GM12891 (cell line): Measurements from ENCODE around the gene ADAMTS18.

Experiments used
- DNase-seq: peaks from one replicate; pipeline ENCODE4 v3.0.0; 2011; ENCODE audit warnings: low spot score; ENCODE audit not compliant: insufficient read length
- FAIRE-seq: peaks from 2 replicates; lab custom pipeline; 2011; peaks lifted over from hg19 to GRCh38; lab: Jason Lieb, UNC
- PAX5 ChIP-seq: IDR thresholded peaks from 2 replicates; pipeline ENCODE4 v1.6.1; 2011; ENCODE audit warnings: low read length, moderate library complexity, mild to moderate bottlenecking; ENCODE audit not compliant: insufficient read depth, severe bottlenecking
- POLR2A ChIP-seq: IDR thresholded peaks from 2 replicates; pipeline ENCODE4 v1.6.1; 2011; ENCODE audit warnings: low read depth, low read length, control low read depth
- POLR2AphosphoS5 ChIP-seq: IDR thresholded peaks from 2 replicates; pipeline ENCODE4 v1.6.1; 2011; ENCODE audit warnings: low read depth, low read length, control low read depth
- POU2F2 ChIP-seq: IDR thresholded peaks from 2 replicates; pipeline ENCODE4 v1.6.1; 2011; ENCODE audit warnings: low read depth, mild to moderate bottlenecking, control low read depth, low read length, moderate library complexity
- SPI1 ChIP-seq: IDR thresholded peaks from 2 replicates; pipeline ENCODE4 v1.6.1; 2011; ENCODE audit warnings: low read depth, low read length, control low read depth
- TAF1 ChIP-seq: IDR thresholded peaks from 2 replicates; pipeline ENCODE4 v1.6.1; 2011; ENCODE audit warnings: low read depth, low read length, control low read depth

Gene ADAMTS18

DNA sequence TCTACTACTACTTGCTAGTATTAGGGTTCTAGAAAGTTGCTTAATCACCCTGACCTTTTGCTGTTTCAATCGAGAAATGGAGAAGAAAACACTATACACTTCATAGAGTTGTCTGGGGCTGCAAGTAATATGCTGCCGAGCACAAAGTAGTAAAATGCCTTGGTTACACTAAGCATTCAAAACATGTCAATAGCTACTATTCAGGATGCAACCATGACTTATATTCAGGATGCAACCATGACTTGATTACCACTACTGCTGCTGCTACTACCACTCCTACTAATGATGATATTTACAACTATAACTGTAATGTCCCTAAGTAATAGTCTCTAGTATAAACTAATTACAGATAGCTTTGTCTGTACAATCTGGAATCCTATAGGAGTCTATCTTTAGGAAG is 35.3 kb downstream of the ADAMTS18 start:
- TF ChIP-seq POLR2A (no peak), POLR2AphosphoS5 (no peak), POU2F2 (no peak), PAX5 (no peak), SPI1 (no peak), TAF1 (no peak)
- FAIRE-seq, result no peak
- DNase-seq, result no peak

DNA sequence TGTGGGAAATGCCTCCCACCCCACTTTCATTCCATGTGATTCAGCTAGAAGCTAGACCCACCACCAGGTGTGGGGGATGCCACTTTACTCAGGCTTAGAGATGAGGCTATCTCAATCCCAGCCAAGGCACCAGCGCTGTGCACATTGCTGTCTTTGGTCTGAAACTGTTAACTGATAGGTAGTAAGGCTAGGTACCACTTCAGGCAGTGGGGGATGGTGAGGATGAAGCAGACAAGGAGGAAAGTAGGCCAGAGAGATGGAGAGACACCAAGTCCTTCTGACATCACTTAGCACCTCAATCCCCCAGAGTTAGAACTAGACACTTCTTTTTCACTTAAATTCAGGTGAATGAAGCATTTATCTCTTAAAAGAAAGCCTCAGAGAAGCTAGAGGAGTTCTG is 35.8 kb downstream of the ADAMTS18 start:
- no peak for TF ChIP-seq TAF1
- DNase-seq (no peak), FAIRE-seq (no peak)

DNA sequence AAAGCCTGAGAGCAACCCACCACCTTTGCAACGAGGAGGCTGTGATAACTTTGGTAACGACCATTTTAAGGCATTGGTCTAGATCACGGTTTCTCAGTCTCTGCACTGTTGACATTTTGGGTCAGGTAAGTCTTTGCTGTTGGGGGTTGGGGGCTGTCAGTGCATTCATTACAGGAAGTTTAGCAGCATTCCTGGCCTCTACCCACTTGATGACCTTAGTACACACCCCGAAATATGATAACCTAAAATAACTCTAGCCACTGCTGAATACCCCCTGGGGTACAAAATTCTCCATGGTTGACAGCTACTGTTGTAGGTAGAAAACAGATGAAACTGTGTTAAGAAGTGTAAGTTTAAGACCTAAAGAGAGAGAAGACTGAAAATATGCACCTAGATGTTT is 36.3 kb downstream of the ADAMTS18 start:
- no peak for FAIRE-seq
- DNase-seq, result no peak
- TF ChIP-seq POU2F2, result no peak
- TF ChIP-seq POLR2A, result no peak
- no peak for TF ChIP-seq TAF1
- no peak for TF ChIP-seq PAX5
- TF ChIP-seq POLR2AphosphoS5, result no peak
- TF ChIP-seq SPI1, result no peak

DNA sequence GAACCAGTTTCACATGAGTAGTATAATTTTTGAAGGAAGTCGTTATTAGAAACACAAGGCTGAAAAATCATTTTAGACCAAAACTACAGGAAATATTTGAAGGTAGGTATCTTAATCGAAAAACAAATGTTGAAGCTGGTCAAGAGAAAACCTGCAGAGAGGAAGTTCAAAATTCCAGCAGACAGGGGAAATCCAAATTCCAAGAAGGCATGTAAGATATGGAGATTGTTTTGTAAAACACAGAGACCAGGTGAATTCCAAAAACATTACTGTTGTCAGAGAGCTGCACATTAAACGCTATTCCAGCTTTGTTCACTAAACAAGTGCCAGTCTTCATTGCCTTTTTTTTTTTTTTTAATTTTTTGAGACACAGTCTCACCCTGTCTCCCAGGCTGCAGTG is 38.4 kb downstream of the ADAMTS18 start:
- FAIRE-seq (no peak), DNase-seq (no peak)
- no peak for TF ChIP-seq POLR2A

DNA sequence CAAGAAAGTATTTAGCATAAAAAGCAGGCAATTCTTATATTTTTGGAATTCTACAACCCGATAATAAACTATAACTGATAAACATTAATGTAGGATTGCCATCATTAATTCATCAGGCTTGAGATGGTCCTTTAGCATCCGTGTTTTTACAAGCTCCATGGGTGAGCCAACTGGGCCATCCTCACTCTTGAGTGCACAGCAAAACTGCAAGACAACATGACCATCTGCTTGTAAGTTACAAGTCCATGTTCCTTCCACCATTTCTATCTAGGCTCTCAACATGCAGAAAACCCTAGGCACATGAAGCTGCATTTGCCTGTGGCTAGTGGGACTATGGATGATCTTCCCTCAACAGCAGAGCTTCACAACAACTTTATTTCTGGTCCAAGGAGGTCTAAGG is 40.1 kb downstream of the ADAMTS18 start:
- DNase-seq (no peak), FAIRE-seq (no peak)
- TF ChIP-seq POLR2AphosphoS5, result no peak
- no peak for TF ChIP-seq POLR2A
- TF ChIP-seq POU2F2, result no peak
- no peak for TF ChIP-seq TAF1
- no peak for TF ChIP-seq PAX5
- TF ChIP-seq SPI1, result no peak

DNA sequence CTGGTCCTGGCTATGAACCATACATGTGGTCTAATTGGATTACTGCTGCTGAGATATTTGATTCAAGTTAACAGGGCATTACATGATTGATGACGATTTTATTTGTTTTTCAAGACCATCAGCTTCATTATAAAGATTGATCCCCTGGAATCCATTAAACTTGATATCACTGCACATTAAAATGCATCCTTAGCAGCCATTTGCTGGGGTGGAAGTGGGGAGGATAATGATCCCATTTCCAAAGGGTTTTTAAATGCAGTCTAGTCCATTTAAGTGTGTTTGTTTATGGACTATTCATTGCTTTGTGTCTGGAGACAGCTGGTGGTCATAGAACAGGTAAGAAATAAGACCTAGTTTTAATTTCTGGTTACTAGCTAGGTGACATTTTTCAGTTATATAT is 40.9 kb downstream of the ADAMTS18 start:
- no peak for TF ChIP-seq SPI1
- TF ChIP-seq POLR2A, result no peak
- no peak for TF ChIP-seq POU2F2
- TF ChIP-seq PAX5, result no peak
- TF ChIP-seq POLR2AphosphoS5, result no peak
- no peak for TF ChIP-seq TAF1
- no peak for DNase-seq
- FAIRE-seq, result no peak

DNA sequence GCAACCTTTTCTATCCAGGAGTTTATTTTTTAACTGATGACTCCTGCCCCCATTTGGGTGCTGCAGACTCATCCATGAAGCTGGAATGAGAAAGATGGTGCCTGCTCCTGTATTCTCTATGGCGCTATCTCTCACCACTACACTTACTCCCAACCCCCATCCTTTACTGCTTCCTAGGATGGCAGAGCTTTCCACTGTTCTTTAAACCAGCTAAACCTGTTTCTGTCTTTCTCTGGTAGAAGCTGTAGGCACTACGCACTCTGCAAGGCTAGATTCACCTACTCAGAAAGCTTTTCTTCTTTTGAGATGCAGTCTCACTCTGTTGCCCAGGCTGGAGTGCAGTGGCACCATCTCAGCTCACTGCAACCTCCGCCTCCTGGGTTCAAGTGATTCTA is 47.0 kb downstream of the ADAMTS18 start:
- no peak for FAIRE-seq
- DNase-seq, result no peak
- TF ChIP-seq POLR2AphosphoS5 (no peak), SPI1 (no peak), POU2F2 (no peak), POLR2A (no peak), TAF1 (no peak), PAX5 (no peak)

DNA sequence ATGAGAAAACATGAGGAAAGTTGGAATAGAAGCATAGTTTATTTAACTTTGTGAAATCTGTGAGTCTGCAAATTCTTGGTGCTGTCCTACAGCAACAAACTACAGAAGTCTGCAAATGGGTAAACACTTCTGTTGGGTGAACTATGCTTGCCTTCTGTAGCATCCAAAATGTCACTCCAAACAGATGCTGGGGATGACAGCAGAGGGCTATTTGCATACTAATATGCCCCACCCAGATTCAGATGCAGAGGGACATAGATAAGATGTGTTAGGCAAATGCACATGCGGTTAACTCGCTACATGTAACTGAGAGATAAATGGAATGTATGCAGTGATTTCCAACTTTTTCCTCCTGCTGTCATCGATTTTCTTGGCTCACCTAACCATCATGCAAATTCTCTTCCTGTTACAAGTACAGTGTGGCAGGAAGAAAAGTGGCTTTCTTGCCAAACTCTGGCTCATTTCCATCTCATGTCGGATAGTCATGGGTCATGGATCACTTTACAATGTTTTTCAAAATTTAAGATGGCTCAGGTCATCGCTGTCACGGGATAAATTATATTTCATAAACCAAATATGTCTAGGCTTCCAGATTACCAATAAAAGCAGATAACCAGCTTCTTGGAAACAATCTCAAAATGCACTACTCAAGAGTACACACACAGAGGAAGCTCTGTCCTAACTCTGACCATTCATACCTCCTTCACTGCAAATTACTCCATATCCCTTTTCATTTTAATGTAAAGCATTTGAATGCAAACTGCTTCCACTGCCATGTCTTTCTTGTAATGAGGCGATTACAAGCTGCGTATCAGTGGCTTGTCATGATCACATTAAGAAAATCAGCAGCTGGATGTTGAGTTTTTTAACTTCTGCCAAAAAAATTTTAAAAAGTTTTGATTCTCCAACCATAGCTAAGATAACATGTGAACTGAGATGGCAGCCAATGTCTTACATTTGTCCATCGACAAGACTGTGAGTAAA is 47.7 kb downstream of the ADAMTS18 start:
- no peak for DNase-seq
- no peak for TF ChIP-seq PAX5
- TF ChIP-seq POU2F2, result no peak
- TF ChIP-seq POLR2AphosphoS5, result no peak
- no peak for TF ChIP-seq TAF1
- no peak for TF ChIP-seq POLR2A
- TF ChIP-seq SPI1, result no peak
- FAIRE-seq, result no peak

DNA sequence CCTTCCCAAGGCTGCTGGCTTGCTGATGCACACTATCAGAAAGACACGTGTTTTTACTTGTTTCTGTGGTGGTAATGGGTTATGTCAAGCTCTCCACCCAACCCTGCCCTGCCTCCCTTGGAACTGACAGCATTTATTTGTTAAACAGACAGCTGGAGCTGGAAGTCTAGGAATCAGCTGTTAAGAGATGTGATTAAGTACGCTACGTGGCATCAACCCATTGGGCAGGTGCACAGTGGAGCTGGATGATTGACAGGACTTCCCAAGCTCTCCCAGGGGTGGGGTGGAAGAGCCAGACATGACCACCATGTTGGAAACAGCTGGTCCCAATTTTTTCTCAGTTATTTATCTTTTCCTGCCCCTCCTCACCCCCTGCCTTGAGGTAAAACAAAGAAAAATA is 49.4 kb downstream of the ADAMTS18 start:
- DNase-seq (no peak), FAIRE-seq (no peak)
- TF ChIP-seq PAX5 (no peak), POLR2A (no peak), POU2F2 (no peak), POLR2AphosphoS5 (no peak), TAF1 (no peak), SPI1 (no peak)

DNA sequence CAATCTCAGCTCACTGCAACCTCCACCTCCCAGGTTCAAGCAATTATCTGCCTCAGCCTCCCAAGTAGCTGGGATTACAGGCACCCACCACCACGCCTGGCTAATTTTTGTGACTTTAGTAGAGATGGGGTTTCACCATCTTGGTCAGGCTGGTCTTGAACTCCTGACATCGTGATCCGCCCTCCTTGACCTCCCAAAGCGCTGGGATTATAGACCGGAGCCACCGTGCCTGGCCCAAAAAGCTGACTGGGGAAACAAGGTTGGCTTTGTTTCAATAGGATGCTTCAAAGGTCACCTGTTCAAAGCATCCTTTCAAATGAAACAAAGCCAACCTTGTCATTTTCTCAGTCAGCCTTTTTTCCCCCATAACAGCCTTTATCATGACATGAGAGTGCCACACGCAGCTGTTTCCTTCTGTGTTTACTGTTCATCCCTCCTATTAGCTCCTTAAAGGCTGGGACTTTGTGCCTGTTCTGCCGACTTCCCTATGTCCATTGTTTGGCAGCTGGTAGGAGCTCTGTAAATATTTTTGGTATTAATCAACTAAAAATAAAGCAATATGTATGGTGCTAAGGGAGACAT is 51.1 kb downstream of the ADAMTS18 start:
- no peak for FAIRE-seq

More for the DNA sequence above, 51.1 kb downstream of the ADAMTS18 start:
- TF ChIP-seq TAF1 (no peak), POLR2AphosphoS5 (no peak), POU2F2 (no peak), POLR2A (no peak), SPI1 (no peak), PAX5 (no peak)
- no peak for DNase-seq
